Neural cell (in vitro differentiated cells): ENCODE measurements around the gene BTBD16. TPM values are rescaled to one million over a fixed set of nuclear protein-coding genes. Genes with fewer than 3 reads are reported as not detected.

Source experiments
- H2AFZ ChIP-seq: fragments of 200-600, 300-800 bp; sonication (generic), shearing (Covaris generic); 2 replicates; pipeline ENCODE4 v1.6.0; 2014; ENCODE audit warnings: low read depth, mild to moderate bottlenecking, antibody characterized with exemption, low read length, moderate library complexity
- H3F3A ChIP-seq: fragments of 200-600 bp; shearing (Covaris generic); 2 replicates; pipeline ENCODE4 v1.6.1; 2016; ENCODE audit warnings: mild to moderate bottlenecking, moderate library complexity, mixed read lengths, antibody characterized with exemption, low read length; ENCODE audit not compliant: insufficient read depth, poor library complexity, severe bottlenecking
- H3K27ac ChIP-seq: fragments of 200-600, 300-800 bp; sonication (generic), shearing (Covaris generic); 2 replicates; pipeline ENCODE4 v1.5.1; 2014; ENCODE audit warnings: mild to moderate bottlenecking, low read length, moderate library complexity
- H3K27me3 ChIP-seq: fragments of 300-800, 200-600 bp; sonication (generic), shearing (Covaris generic); 2 replicates; pipeline ENCODE4 v1.6.0; 2014; ENCODE audit warnings: mild to moderate bottlenecking, low read depth, low read length, moderate library complexity; ENCODE audit not compliant: insufficient read depth
- H3K36me3 ChIP-seq: fragments of 300-800, 200-600 bp; sonication (generic), shearing (Covaris generic); 2 replicates; pipeline ENCODE4 v1.5.1; 2014; ENCODE audit warnings: mild to moderate bottlenecking, antibody characterized with exemption, low read length, moderate library complexity; ENCODE audit not compliant: insufficient read depth
- H3K4me2 ChIP-seq: fragments of 300-800, 200-600 bp; sonication (generic), shearing (Covaris generic); 2 replicates; pipeline ENCODE4 v1.6.0; 2014; ENCODE audit warnings: mild to moderate bottlenecking, low read length
- H3K4me3 ChIP-seq: fragments of 300-800, 200-600 bp; sonication (generic), shearing (Covaris generic); 2 replicates; pipeline ENCODE4 v1.5.1; 2014; ENCODE audit warnings: mild to moderate bottlenecking, low read length, moderate library complexity
- H3K79me2 ChIP-seq: fragments of 200-600 bp; shearing (Covaris generic); replicated peaks from 2 replicates; pipeline ENCODE4 v1.6.0; 2014; ENCODE audit warnings: mild to moderate bottlenecking, low read length, moderate library complexity; ENCODE audit not compliant: insufficient read depth
- H3K9ac ChIP-seq: fragments of 300-800, 200-600 bp; sonication (generic), shearing (Covaris generic); 2 replicates; pipeline ENCODE4 v1.6.1; 2016; ENCODE audit warnings: mild to moderate bottlenecking, low read length, mixed read lengths
- H3K9me2 ChIP-seq: fragments of 200-600 bp; shearing (Covaris generic); 2 replicates; pipeline ENCODE4 v1.6.1; 2016; ENCODE audit warnings: mild to moderate bottlenecking, low read length, mixed read lengths; ENCODE audit not compliant: insufficient read depth
- H3K9me3 ChIP-seq: fragments of 200-600, 300-800 bp; sonication (generic), shearing (Covaris generic); 2 replicates; pipeline ENCODE4 v1.6.1; 2016; ENCODE audit warnings: mild to moderate bottlenecking, mixed run types, low read length, moderate library complexity, mixed read lengths
- H4K20me1 ChIP-seq: fragments of 200-600 bp; shearing (Covaris generic); 2 replicates; pipeline ENCODE4 v1.6.1; 2016; ENCODE audit warnings: mild to moderate bottlenecking, mixed run types; ENCODE audit not compliant: insufficient read depth
- EP300 ChIP-seq: fragments of 450-650 bp; conservative IDR thresholded peaks from 2 replicates; pipeline ENCODE4 v1.6.1; 2014; ENCODE audit warnings: antibody characterized with exemption, mild to moderate bottlenecking, moderate library complexity; ENCODE audit not compliant: poor library complexity, severe bottlenecking
- EZH2 ChIP-seq: fragments of 200-600, 300-800 bp; shearing (Covaris generic), sonication (generic); IDR thresholded peaks from 2 replicates; pipeline ENCODE4 v1.6.1; 2014; ENCODE audit warnings: antibody characterized with exemption, low read length, borderline replicate concordance, mild to moderate bottlenecking; ENCODE audit not compliant: insufficient read depth, poor library complexity, severe bottlenecking
- MXI1 ChIP-seq: fragments of 450-650 bp; conservative IDR thresholded peaks from 2 replicates; pipeline ENCODE4 v1.6.1; 2014; ENCODE audit warnings: antibody characterized with exemption, mild to moderate bottlenecking; ENCODE audit not compliant: poor library complexity, severe bottlenecking
- POLR2AphosphoS5 ChIP-seq: IDR thresholded peaks from 2 replicates; pipeline ENCODE4 v1.6.1; 2012
- RAD21 ChIP-seq: fragments of 450-650 bp; conservative IDR thresholded peaks from 2 replicates; pipeline ENCODE4 v1.6.1; 2014; ENCODE audit warnings: antibody characterized with exemption, mild to moderate bottlenecking, moderate library complexity
- REST ChIP-seq: IDR thresholded peaks from 2 replicates; pipeline ENCODE4 v1.6.1; 2012; ENCODE audit warnings: borderline replicate concordance
- SMC3 ChIP-seq: fragments of 450-650 bp; conservative IDR thresholded peaks from 2 replicates; pipeline ENCODE4 v1.6.1; 2014; ENCODE audit warnings: antibody characterized with exemption, mild to moderate bottlenecking, moderate library complexity; ENCODE audit not compliant: poor library complexity
- TAF1 ChIP-seq: IDR thresholded peaks from 2 replicates; pipeline ENCODE4 v1.6.1; 2012; ENCODE audit warnings: low read depth
- polyA plus RNA-seq: library from polyadenylated mRNA; depleted of rRNA; stranded (reverse); fragments of >200 nt; gene quantifications from 2 replicates; pipeline ENCODE4 v1.2.3, GENCODE V29; 2014
- TF ChIP-seq, protein P1 (sequence below): fragments of 450-650 bp; IDR thresholded peaks from 2 replicates; pipeline ENCODE4 v1.5.1; 2014; ENCODE audit warnings: antibody characterized with exemption, mild to moderate bottlenecking, moderate library complexity; ENCODE audit not compliant: poor library complexity, severe bottlenecking

BTBD16 gene
- polyA plus RNA-seq, 1 donor from 2014 or later = not detected

DNA sequence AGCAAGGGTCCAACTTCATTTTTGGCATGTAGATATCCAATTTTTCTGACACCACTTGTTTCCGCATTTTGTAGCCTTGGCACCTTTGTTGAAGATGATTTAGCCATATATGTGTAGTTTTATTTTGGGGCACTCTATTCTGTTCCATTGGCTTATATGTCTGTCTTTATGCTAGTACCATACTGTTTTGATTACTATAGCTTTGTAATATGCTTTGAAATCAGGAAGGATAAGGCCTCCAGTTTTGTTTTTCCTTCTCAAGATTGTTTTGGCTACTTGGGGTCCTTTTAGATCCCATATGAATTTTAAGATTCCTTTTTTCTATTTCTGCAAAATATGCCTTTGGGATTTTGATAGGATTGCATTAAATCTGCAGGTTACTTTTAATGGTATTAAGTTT lies 9.5 kb upstream of the BTBD16 start:
- H3K27me3 ChIP-seq = no peaks in the 10 kb centered on the region
- no peak overlapping the region for H3K4me2 ChIP-seq
- H3K27ac ChIP-seq = no peak overlapping the region
- H3K36me3 ChIP-seq = no peaks in the 10 kb centered on the region
- peaks cover 7% of the 10 kb centered on the region for H3K9me3 ChIP-seq
- no peaks in the 10 kb centered on the region for H3F3A ChIP-seq
- TF ChIP-seq POLR2AphosphoS5 = no peak
- TF ChIP-seq, protein P1, sequence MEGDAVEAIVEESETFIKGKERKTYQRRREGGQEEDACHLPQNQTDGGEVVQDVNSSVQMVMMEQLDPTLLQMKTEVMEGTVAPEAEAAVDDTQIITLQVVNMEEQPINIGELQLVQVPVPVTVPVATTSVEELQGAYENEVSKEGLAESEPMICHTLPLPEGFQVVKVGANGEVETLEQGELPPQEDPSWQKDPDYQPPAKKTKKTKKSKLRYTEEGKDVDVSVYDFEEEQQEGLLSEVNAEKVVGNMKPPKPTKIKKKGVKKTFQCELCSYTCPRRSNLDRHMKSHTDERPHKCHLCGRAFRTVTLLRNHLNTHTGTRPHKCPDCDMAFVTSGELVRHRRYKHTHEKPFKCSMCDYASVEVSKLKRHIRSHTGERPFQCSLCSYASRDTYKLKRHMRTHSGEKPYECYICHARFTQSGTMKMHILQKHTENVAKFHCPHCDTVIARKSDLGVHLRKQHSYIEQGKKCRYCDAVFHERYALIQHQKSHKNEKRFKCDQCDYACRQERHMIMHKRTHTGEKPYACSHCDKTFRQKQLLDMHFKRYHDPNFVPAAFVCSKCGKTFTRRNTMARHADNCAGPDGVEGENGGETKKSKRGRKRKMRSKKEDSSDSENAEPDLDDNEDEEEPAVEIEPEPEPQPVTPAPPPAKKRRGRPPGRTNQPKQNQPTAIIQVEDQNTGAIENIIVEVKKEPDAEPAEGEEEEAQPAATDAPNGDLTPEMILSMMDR = no peak
- no peak for TF ChIP-seq REST
- no peaks in the 10 kb centered on the region for H3K79me2 ChIP-seq
- H2AFZ ChIP-seq = no peak overlapping the region
- H4K20me1 ChIP-seq = no peaks in the 10 kb centered on the region
- H3K4me3 ChIP-seq = no peak overlapping the region
- no peak overlapping the region for H3K9ac ChIP-seq
- H3K9me2 ChIP-seq = no peaks in the 10 kb centered on the region

GRCh38 chr10:122263971-122264370 lies 7.1 kb upstream of the BTBD16 start:
- Histone ChIP-seq H3K9me2 (no peaks in the 10 kb centered on the region), H3K4me3 (no peak overlapping the region), H3K9ac (no peak overlapping the region), H3F3A (no peaks in the 10 kb centered on the region), H3K4me2 (no peak overlapping the region), H2AFZ (no peak overlapping the region), H4K20me1 (no peaks in the 10 kb centered on the region), H3K9me3 (peaks cover 7% of the 10 kb centered on the region), H3K27me3 (no peaks in the 10 kb centered on the region), H3K79me2 (no peaks in the 10 kb centered on the region), H3K27ac (no peak overlapping the region), H3K36me3 (no peaks in the 10 kb centered on the region)
- TF ChIP-seq TAF1 (no peak), EZH2 (no peak), MXI1 (no peak), POLR2AphosphoS5 (no peak), EP300 (no peak), SMC3 (no peak), RAD21 (no peak), REST (no peak)
- TF ChIP-seq, protein P1 = no peak
